GM12878 (cell line): ENCODE data around the gene CBFB. TPM values are rescaled to one million over a fixed set of nuclear protein-coding genes. Genes with fewer than 3 reads are reported as not detected.

Experiments
- DPF2 ChIP-seq: fragments of 450-650 bp; IDR thresholded peaks from 2 replicates; pipeline ENCODE4 v1.6.1; 2017; ENCODE audit warnings: mild to moderate bottlenecking
- POLR2AphosphoS2 ChIP-seq: IDR thresholded peaks from 2 replicates; pipeline ENCODE4 v1.6.1; 2011; ENCODE audit warnings: low read depth, mild to moderate bottlenecking, low read length, improper control_type of control experiment, moderate library complexity
- ZNF687 ChIP-seq: fragments of 450-650 bp; IDR thresholded peaks from 2 replicates; pipeline ENCODE4 v1.6.1; 2017; ENCODE audit warnings: mild to moderate bottlenecking, moderate library complexity
- polyA plus RNA-seq, 11 experiments: library from polyadenylated mRNA; depleted of rRNA in 4 of 11; unstranded in 6 of 11; stranded (reverse) in 5 of 11; fragments of >200 nt; fragmentation: Nextera tagmentation in 4 of 11; fragmentation: Illumina TruSeq in 1 of 11; extraction: Ambion mirVana in 4 of 11; extraction: Trizol in 1 of 11; gene quantifications; 1 replicate in 1 of 11; 2 replicates in 10 of 11; pipeline versions ENCODE4 v1.2.1 to v1.2.3, GENCODE V29; 2011 to 2016; ENCODE audit warnings: inconsistent platforms in 2 of 11, missing spikeins in 2 of 11, low read depth in 1 of 11
- small RNA-seq: library from RNA; depleted of rRNA; stranded (forward); fragments of <200 nt; gene quantifications from one replicate; pipeline ENCODE3, GENCODE V24; 2014
- total RNA-seq, 4 experiments: library from RNA; depleted of rRNA in 3 of 4; stranded (reverse); fragments of >200 nt in 3 of 4; fragmentation: Illumina TruSeq in 1 of 4; extraction: Trizol in 1 of 4; gene quantifications; 2 replicates each; pipeline versions ENCODE4 v1.2.1 to v1.2.3, GENCODE V29; 2013 to 2021

Gene CBFB
- total and polyA plus RNA-seq, 10 of the 15 experiments (the other 5 are each of a cell fraction or from before 2014, with no cell fraction given): 25.3 to 83.8 (median 65.7) TPM

DNA sequence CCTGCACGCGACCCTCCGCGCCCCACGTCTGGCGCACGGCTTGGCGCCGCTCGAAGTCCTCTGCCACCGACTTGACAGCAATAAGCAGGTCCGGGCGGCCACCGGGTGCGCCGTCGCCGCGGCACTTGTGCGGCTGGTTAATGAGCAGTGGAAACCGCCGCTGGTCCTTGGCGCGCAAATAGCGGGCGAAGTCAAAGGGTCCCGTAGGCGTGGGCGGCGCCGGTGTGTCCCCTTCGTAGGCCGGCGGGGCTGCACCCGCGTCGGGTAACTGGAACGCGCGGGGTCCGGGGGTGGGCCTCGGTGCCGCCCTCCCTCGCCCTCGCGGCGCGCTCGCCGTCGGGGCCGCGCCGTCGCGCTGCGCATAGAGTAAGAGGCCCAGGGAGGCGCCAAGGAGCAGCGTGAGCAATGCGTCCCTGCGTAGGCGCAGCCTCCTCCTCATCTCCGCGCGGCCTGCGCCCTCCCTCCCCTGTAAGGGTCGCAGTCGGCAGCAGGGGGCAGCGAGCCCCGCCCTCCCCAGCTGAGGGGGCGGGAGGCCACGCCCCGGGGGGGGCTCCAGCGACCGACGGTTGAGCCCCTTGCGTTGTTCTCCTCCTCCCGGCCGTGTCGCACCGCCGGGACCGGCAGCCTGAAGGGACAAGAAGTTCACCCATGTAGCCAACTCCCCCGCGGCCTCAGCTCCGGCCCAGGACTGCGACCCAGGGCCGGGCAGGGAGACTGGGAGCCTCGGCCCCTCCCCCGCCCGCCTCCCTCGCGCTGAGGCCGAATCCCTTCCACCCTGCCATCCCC, 121.3 kb downstream of the CBFB start (continued):
- 0 out of 2 replicates have a peak, but pooled peaks have one; percentile 27 for TF ChIP-seq ZNF687
- TF ChIP-seq POLR2AphosphoS2: peak; percentile 57; the same call in 1 of the 2 replicates
- TF ChIP-seq DPF2: 0 out of 2 replicates have a peak, but pooled peaks have one; percentile 7

Small RNA genes within 50 kb of the gene (small RNA-seq; reads per million reads assigned to genes)
- not detected for gene RN7SL543P

Other genes starting within 250 kb of the CBFB start
Only the 7 nearest of the 23 such genes appear.
- gene CDH16, start 110.3 kb upstream of the CBFB start, total RNA-seq (2014; rRNA removed): not detected in 2 replicates
- gene CDH16, start 110.3 kb upstream of the CBFB start, total RNA-seq (2014; rRNA removed; fragmentation: Illumina TruSeq; extraction: Trizol): not detected in 2 replicates
- not detected in 2 replicates for gene CDH16, start 110.3 kb upstream of the CBFB start, total RNA-seq (2021)
- 0.05 TPM in 1 of 2 replicates, not detected in the other for gene CDH16, start 110.3 kb upstream of the CBFB start, polyA plus RNA-seq (2011; rRNA removed)
- not detected in 2 replicates for gene CDH16, start 110.3 kb upstream of the CBFB start, polyA plus RNA-seq (2014; fragmentation: Illumina TruSeq; extraction: Trizol)
- not detected for gene CDH16, start 110.3 kb upstream of the CBFB start, polyA plus RNA-seq (2014; fragmentation: Nextera tagmentation; extraction: Ambion mirVana)
- not detected in 2 replicates for gene CDH16, start 110.3 kb upstream of the CBFB start, polyA plus RNA-seq (2014; rRNA removed)
- gene CDH16, start 110.3 kb upstream of the CBFB start, polyA plus RNA-seq (2016; fragmentation: Nextera tagmentation; extraction: Ambion mirVana): not detected
- 6.5 and 8.5 TPM in 2 replicates for gene RRAD, start 103.6 kb upstream of the CBFB start, total RNA-seq (2014; rRNA removed)
- 1.5 and 1.7 TPM in 2 replicates for gene RRAD, start 103.6 kb upstream of the CBFB start, total RNA-seq (2014; rRNA removed; fragmentation: Illumina TruSeq; extraction: Trizol)
- gene RRAD, start 103.6 kb upstream of the CBFB start, total RNA-seq (2021): 4.0 and 4.6 TPM in 2 replicates
- gene RRAD, start 103.6 kb upstream of the CBFB start, polyA plus RNA-seq (2011; rRNA removed): 0.75 and 2.6 TPM in 2 replicates
- 0.41 TPM in 1 of 2 replicates, not detected in the other for gene RRAD, start 103.6 kb upstream of the CBFB start, polyA plus RNA-seq (2014; fragmentation: Illumina TruSeq; extraction: Trizol)
- under 1 TPM; 0.11 to 0.64 TPM for gene RRAD, start 103.6 kb upstream of the CBFB start, polyA plus RNA-seq (2014; fragmentation: Nextera tagmentation; extraction: Ambion mirVana)
- gene RRAD, start 103.6 kb upstream of the CBFB start, polyA plus RNA-seq (2014; rRNA removed): 5.7 and 8.9 TPM in 2 replicates
- 1 to 10 TPM; 3.0 to 8.3 TPM for gene RRAD, start 103.6 kb upstream of the CBFB start, polyA plus RNA-seq (2016; fragmentation: Nextera tagmentation; extraction: Ambion mirVana)
- gene CIAO2B, start 94.7 kb upstream of the CBFB start, total RNA-seq (2014; rRNA removed): 141 and 156 TPM in 2 replicates
- gene CIAO2B, start 94.7 kb upstream of the CBFB start, total RNA-seq (2014; rRNA removed; fragmentation: Illumina TruSeq; extraction: Trizol): 69.3 and 77.2 TPM in 2 replicates
- 76.4 and 81.3 TPM in 2 replicates for gene CIAO2B, start 94.7 kb upstream of the CBFB start, total RNA-seq (2021)
- gene CIAO2B, start 94.7 kb upstream of the CBFB start, polyA plus RNA-seq (2011; rRNA removed): 108 and 182 TPM in 2 replicates
- 41.2 and 86.9 TPM in 2 replicates for gene CIAO2B, start 94.7 kb upstream of the CBFB start, polyA plus RNA-seq (2014; fragmentation: Illumina TruSeq; extraction: Trizol)
- gene CIAO2B, start 94.7 kb upstream of the CBFB start, polyA plus RNA-seq (2014; fragmentation: Nextera tagmentation; extraction: Ambion mirVana): 100 to 1,000 TPM; 101 to 120 TPM
- 198 and 225 TPM in 2 replicates for gene CIAO2B, start 94.7 kb upstream of the CBFB start, polyA plus RNA-seq (2014; rRNA removed)
- 100 to 1,000 TPM; 226 to 241 TPM for gene CIAO2B, start 94.7 kb upstream of the CBFB start, polyA plus RNA-seq (2016; fragmentation: Nextera tagmentation; extraction: Ambion mirVana)
- 31.1 and 33.7 TPM in 2 replicates for gene CES2, start 93.6 kb upstream of the CBFB start, total RNA-seq (2014; rRNA removed)
- gene CES2, start 93.6 kb upstream of the CBFB start, total RNA-seq (2014; rRNA removed; fragmentation: Illumina TruSeq; extraction: Trizol): 15.1 and 17.0 TPM in 2 replicates
- 26.9 and 33.2 TPM in 2 replicates for gene CES2, start 93.6 kb upstream of the CBFB start, total RNA-seq (2021)
- gene CES2, start 93.6 kb upstream of the CBFB start, polyA plus RNA-seq (2011; rRNA removed): 9.8 and 14.1 TPM in 2 replicates
- gene CES2, start 93.6 kb upstream of the CBFB start, polyA plus RNA-seq (2014; fragmentation: Illumina TruSeq; extraction: Trizol): 16.6 and 19.6 TPM in 2 replicates
- 1 to 10 TPM; 1.6 to 2.4 TPM for gene CES2, start 93.6 kb upstream of the CBFB start, polyA plus RNA-seq (2014; fragmentation: Nextera tagmentation; extraction: Ambion mirVana)
- gene CES2, start 93.6 kb upstream of the CBFB start, polyA plus RNA-seq (2014; rRNA removed): 24.0 and 28.8 TPM in 2 replicates
- 10 to 100 TPM; 22.5 to 25.1 TPM for gene CES2, start 93.6 kb upstream of the CBFB start, polyA plus RNA-seq (2016; fragmentation: Nextera tagmentation; extraction: Ambion mirVana)
- gene CES3, start 67.9 kb upstream of the CBFB start, total RNA-seq (2014; rRNA removed): 0.71 and 1.4 TPM in 2 replicates
- gene CES3, start 67.9 kb upstream of the CBFB start, total RNA-seq (2014; rRNA removed; fragmentation: Illumina TruSeq; extraction: Trizol): 0.72 and 0.83 TPM in 2 replicates
- 1.9 and 3.1 TPM in 2 replicates for gene CES3, start 67.9 kb upstream of the CBFB start, total RNA-seq (2021)
- 0.62 and 1.3 TPM in 2 replicates for gene CES3, start 67.9 kb upstream of the CBFB start, polyA plus RNA-seq (2011; rRNA removed)
- gene CES3, start 67.9 kb upstream of the CBFB start, polyA plus RNA-seq (2014; fragmentation: Illumina TruSeq; extraction: Trizol): 0.10 and 0.76 TPM in 2 replicates
- gene CES3, start 67.9 kb upstream of the CBFB start, polyA plus RNA-seq (2014; fragmentation: Nextera tagmentation; extraction: Ambion mirVana): under 1 TPM; 0.09 to 0.18 TPM
- 1.5 and 3.0 TPM in 2 replicates for gene CES3, start 67.9 kb upstream of the CBFB start, polyA plus RNA-seq (2014; rRNA removed)
- gene CES3, start 67.9 kb upstream of the CBFB start, polyA plus RNA-seq (2016; fragmentation: Nextera tagmentation; extraction: Ambion mirVana): under 1 TPM; 0.68 to 0.76 TPM
- gene CES4A, start 40.6 kb upstream of the CBFB start, total RNA-seq (2014; rRNA removed): 2.3 and 3.4 TPM in 2 replicates
- gene CES4A, start 40.6 kb upstream of the CBFB start, total RNA-seq (2014; rRNA removed; fragmentation: Illumina TruSeq; extraction: Trizol): 1.7 and 2.0 TPM in 2 replicates
- gene CES4A, start 40.6 kb upstream of the CBFB start, total RNA-seq (2021): 1.8 and 3.3 TPM in 2 replicates
- 0.05 TPM in 1 of 2 replicates, not detected in the other for gene CES4A, start 40.6 kb upstream of the CBFB start, polyA plus RNA-seq (2011; rRNA removed)
- 3.2 and 4.2 TPM in 2 replicates for gene CES4A, start 40.6 kb upstream of the CBFB start, polyA plus RNA-seq (2014; fragmentation: Illumina TruSeq; extraction: Trizol)
- gene CES4A, start 40.6 kb upstream of the CBFB start, polyA plus RNA-seq (2014; fragmentation: Nextera tagmentation; extraction: Ambion mirVana): 1 to 10 TPM; 1.8 to 1.9 TPM
- gene CES4A, start 40.6 kb upstream of the CBFB start, polyA plus RNA-seq (2014; rRNA removed): 4.3 and 5.0 TPM in 2 replicates
- gene CES4A, start 40.6 kb upstream of the CBFB start, polyA plus RNA-seq (2016; fragmentation: Nextera tagmentation; extraction: Ambion mirVana): 1 to 10 TPM; 1.7 to 2.5 TPM
- 16.8 and 17.5 TPM in 2 replicates for gene PHAF1, start 80.8 kb downstream of the CBFB start, total RNA-seq (2014; rRNA removed)
- 10.2 and 10.5 TPM in 2 replicates for gene PHAF1, start 80.8 kb downstream of the CBFB start, total RNA-seq (2014; rRNA removed; fragmentation: Illumina TruSeq; extraction: Trizol)
- 9.8 and 11.0 TPM in 2 replicates for gene PHAF1, start 80.8 kb downstream of the CBFB start, total RNA-seq (2021)
- gene PHAF1, start 80.8 kb downstream of the CBFB start, polyA plus RNA-seq (2011; rRNA removed): 14.0 and 20.9 TPM in 2 replicates
- 10.6 and 14.1 TPM in 2 replicates for gene PHAF1, start 80.8 kb downstream of the CBFB start, polyA plus RNA-seq (2014; fragmentation: Illumina TruSeq; extraction: Trizol)
- 1 to 10 TPM; 4.5 to 6.1 TPM for gene PHAF1, start 80.8 kb downstream of the CBFB start, polyA plus RNA-seq (2014; fragmentation: Nextera tagmentation; extraction: Ambion mirVana)
- gene PHAF1, start 80.8 kb downstream of the CBFB start, polyA plus RNA-seq (2014; rRNA removed): 13.0 and 17.3 TPM in 2 replicates
- 10 to 100 TPM; 15.8 to 16.9 TPM for gene PHAF1, start 80.8 kb downstream of the CBFB start, polyA plus RNA-seq (2016; fragmentation: Nextera tagmentation; extraction: Ambion mirVana)